ENCODE measurements around the gene BICDL2. TPM values are rescaled to one million over a fixed set of nuclear protein-coding genes. Genes with fewer than 3 reads are reported as not detected.

BICDL2 gene
- polyA plus RNA-seq, 2 of the 4 experiments (the other 2 are of a cell fraction): not detected

DNA sequence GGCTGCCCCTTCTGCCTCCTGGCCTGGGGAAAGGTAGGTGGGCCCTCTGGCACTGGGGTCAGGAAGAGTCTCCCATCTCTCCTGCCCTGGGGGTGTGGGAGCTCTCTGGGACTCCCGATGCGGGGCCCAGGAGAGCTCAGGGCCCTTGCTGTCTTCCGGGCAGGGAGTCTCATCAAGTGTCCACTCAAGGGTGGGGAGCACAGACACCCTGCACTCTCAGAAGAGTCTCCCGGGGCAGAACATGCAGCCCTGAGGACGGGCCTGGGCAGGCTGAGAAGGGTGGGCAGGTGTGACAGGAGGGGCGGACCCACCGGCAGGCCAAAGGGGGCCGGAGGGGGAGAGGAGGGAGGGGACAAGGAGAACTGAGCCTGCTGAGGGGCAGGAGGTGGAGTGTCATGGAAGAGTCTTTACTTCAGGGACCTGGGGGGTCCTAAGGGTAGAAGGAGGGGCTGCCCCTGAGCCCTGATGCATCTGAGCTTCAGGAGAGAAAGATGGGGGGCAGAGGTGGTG is 48.1 kb downstream of the BICDL2 start:
- no peak for TF ChIP-seq TFCP2L1 (CRISPR knock-in tag; IDR thresholded peaks at IDR 0.05)
- TF ChIP-seq TP53 (CRISPR knock-in tag; IDR thresholded peaks at IDR 0.05): no peak
- TF ChIP-seq, protein P1, sequence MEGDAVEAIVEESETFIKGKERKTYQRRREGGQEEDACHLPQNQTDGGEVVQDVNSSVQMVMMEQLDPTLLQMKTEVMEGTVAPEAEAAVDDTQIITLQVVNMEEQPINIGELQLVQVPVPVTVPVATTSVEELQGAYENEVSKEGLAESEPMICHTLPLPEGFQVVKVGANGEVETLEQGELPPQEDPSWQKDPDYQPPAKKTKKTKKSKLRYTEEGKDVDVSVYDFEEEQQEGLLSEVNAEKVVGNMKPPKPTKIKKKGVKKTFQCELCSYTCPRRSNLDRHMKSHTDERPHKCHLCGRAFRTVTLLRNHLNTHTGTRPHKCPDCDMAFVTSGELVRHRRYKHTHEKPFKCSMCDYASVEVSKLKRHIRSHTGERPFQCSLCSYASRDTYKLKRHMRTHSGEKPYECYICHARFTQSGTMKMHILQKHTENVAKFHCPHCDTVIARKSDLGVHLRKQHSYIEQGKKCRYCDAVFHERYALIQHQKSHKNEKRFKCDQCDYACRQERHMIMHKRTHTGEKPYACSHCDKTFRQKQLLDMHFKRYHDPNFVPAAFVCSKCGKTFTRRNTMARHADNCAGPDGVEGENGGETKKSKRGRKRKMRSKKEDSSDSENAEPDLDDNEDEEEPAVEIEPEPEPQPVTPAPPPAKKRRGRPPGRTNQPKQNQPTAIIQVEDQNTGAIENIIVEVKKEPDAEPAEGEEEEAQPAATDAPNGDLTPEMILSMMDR (IDR thresholded peaks at IDR 0.05): no peak
- H3K4me2 ChIP-seq: no peak overlapping the region
- H3K4me3 ChIP-seq: no peak overlapping the region
- 83% methylated on average over 1 of the region's 8 CpGs for WGBS (ENCODE audit: missing lambda C conversion rate)
- ChIA-PET POLR2A (no interaction called here), CTCF (interaction anchor here (1.0 to 1.6 kb wide), 6 partner anchors 15 to 68 kb away, joined by 3 to 5 read pairs (median 4); no protein-coding TSS in a partner anchor)
- no peak for FAIRE-seq
- ATAC-seq: no peak
- peaks cover 6% of the 10 kb centered on the region; the same call in 2 of the 3 replicates for H3K4me1 ChIP-seq
- no peaks in the 10 kb centered on the region for H3K9me3 ChIP-seq
- DNase-seq (ENCODE audit: low read depth in 1 of 2, low spot score in 1 of 2): no peak
- no peak overlapping the region for H3K27ac ChIP-seq

DNA sequence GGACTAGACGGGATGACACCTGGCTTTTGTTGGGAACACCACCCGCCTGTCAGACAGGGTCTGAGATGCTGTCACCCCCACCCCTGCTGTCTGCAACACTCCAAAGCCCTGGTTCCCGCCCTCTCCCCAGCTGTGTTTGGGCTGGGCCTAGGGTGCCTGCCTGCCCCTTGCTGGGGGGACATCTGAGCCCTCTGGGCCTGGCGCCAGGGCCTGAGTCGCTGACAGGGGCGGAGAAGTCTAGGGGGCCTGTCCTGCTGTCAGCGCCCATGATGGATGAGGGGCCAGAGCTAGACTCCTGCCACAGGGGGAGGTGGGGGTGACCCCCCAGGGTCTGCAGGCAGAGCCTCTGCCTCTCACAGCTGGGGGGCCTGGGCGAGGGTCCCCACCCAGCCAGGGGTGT is 48.9 kb downstream of the BICDL2 start:
- DNase-seq (ENCODE audit: low read depth in 1 of 2, low spot score in 1 of 2) (no peak), FAIRE-seq (no peak), ATAC-seq (no peak)
- Histone ChIP-seq H3K4me2 (no peak overlapping the region), H3K27ac (no peak overlapping the region), H3K9me3 (no peaks in the 10 kb centered on the region), H3K4me3 (no peak overlapping the region), H3K4me1 (peaks cover 6% of the 10 kb centered on the region; the same call in 2 of the 3 replicates)
- TF ChIP-seq, protein P2, sequence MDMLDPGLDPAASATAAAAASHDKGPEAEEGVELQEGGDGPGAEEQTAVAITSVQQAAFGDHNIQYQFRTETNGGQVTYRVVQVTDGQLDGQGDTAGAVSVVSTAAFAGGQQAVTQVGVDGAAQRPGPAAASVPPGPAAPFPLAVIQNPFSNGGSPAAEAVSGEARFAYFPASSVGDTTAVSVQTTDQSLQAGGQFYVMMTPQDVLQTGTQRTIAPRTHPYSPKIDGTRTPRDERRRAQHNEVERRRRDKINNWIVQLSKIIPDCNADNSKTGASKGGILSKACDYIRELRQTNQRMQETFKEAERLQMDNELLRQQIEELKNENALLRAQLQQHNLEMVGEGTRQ (IDR thresholded peaks at IDR 0.05): no peak
- TF ChIP-seq CHD2 (IDR thresholded peaks at IDR 0.05; ENCODE audit: low read length, partially characterized antibody) (no peak), HOXB5 (CRISPR knock-in tag; IDR thresholded peaks at IDR 0.05) (peak; percentile 33; the same call in 1 of the 2 replicates)
- TF ChIP-seq, protein P3, sequence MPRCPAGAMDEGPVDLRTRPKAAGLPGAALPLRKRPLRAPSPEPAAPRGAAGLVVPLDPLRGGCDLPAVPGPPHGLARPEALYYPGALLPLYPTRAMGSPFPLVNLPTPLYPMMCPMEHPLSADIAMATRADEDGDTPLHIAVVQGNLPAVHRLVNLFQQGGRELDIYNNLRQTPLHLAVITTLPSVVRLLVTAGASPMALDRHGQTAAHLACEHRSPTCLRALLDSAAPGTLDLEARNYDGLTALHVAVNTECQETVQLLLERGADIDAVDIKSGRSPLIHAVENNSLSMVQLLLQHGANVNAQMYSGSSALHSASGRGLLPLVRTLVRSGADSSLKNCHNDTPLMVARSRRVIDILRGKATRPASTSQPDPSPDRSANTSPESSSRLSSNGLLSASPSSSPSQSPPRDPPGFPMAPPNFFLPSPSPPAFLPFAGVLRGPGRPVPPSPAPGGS (IDR thresholded peaks at IDR 0.05): no peak
- ChIA-PET POLR2A (no interaction called here), CTCF (interaction anchor here (0.7 to 1.6 kb wide), 7 partner anchors 13 to 67 kb away, joined by 3 to 5 read pairs (median 3); no protein-coding TSS in a partner anchor)
- WGBS (ENCODE audit: missing lambda C conversion rate): 79% methylated on average over 2 of the region's 8 CpGs

DNA sequence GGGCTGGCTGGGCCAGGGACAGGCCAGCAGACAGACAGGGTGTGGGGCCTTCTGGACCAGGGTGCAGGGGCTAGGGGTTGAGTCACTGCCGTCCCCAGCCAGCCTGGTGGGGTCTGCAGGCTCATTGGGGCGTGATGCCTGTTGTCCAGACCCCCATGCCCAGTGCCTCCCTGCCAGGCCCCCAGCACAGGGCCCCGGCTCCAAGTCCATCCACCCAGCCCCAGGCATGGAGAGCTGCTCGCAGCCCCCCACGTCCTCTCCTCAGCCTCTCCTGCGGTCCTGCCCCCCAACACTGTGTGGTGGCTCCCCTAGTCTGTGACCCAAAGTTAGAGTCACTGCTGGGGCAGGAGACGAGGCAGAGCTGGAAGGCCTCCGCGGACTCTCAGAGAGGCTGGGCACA is 49.5 kb downstream of the BICDL2 start:
- no peaks in the 10 kb centered on the region for H3K9me3 ChIP-seq
- no peak overlapping the region for H3K4me3 ChIP-seq
- ATAC-seq (no peak), FAIRE-seq (no peak), DNase-seq (ENCODE audit: low read depth in 1 of 2, low spot score in 1 of 2) (no peak)
- ChIA-PET POLR2A (no interaction called here), CTCF (interaction anchor here (0.7 to 2.3 kb wide), 5 partner anchors 14 to 67 kb away, joined by 3 to 10 read pairs (median 3); no protein-coding TSS in a partner anchor)
- H3K27ac ChIP-seq: no peak overlapping the region
- TF ChIP-seq, protein P4, sequence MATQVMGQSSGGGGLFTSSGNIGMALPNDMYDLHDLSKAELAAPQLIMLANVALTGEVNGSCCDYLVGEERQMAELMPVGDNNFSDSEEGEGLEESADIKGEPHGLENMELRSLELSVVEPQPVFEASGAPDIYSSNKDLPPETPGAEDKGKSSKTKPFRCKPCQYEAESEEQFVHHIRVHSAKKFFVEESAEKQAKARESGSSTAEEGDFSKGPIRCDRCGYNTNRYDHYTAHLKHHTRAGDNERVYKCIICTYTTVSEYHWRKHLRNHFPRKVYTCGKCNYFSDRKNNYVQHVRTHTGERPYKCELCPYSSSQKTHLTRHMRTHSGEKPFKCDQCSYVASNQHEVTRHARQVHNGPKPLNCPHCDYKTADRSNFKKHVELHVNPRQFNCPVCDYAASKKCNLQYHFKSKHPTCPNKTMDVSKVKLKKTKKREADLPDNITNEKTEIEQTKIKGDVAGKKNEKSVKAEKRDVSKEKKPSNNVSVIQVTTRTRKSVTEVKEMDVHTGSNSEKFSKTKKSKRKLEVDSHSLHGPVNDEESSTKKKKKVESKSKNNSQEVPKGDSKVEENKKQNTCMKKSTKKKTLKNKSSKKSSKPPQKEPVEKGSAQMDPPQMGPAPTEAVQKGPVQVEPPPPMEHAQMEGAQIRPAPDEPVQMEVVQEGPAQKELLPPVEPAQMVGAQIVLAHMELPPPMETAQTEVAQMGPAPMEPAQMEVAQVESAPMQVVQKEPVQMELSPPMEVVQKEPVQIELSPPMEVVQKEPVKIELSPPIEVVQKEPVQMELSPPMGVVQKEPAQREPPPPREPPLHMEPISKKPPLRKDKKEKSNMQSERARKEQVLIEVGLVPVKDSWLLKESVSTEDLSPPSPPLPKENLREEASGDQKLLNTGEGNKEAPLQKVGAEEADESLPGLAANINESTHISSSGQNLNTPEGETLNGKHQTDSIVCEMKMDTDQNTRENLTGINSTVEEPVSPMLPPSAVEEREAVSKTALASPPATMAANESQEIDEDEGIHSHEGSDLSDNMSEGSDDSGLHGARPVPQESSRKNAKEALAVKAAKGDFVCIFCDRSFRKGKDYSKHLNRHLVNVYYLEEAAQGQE (IDR thresholded peaks at IDR 0.05): no peak
- no peak for TF ChIP-seq KDM1A (IDR thresholded peaks at IDR 0.05; ENCODE audit: low read depth)
- no peak for TF ChIP-seq PHF8 (IDR thresholded peaks at IDR 0.05; ENCODE audit: borderline replicate concordance, low read depth)
- no peak for TF ChIP-seq HEYL (CRISPR knock-in tag; IDR thresholded peaks at IDR 0.05)
- no peak for TF ChIP-seq RFX5 (IDR thresholded peaks at IDR 0.05)
- H3K4me2 ChIP-seq: no peak overlapping the region
- H3K4me1 ChIP-seq: peaks cover 6% of the 10 kb centered on the region; the same call in 2 of the 3 replicates
- WGBS (ENCODE audit: missing lambda C conversion rate): 83% methylated on average over 5 of the region's 9 CpGs
